ENCODE data around the gene PHLDB3.
"Not testable (repeated sequence)": the region's sequence is repeated elsewhere in the genome, so short reads cannot be mapped to it uniquely, and the experiment has no call there.

Gene PHLDB3

DNA sequence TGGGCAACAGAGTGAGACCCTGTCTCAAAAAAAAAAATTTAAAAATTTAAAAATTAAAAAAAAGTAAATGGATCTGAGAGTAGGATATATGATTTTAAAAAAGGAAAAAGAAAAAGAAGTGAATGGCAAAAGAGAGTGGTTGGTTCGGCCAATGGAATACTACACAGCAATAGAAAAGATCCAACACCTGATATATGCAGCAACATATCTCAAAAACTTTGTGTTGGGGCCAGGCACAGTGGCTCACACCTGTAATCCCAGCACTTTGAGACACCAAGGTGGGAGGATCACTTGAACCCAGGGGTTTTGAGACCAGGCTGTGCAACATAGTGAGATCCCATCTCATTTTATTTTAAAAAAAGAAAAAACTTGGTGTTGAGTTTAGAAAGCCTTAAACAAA lies 37.8 kb downstream of the PHLDB3 start:
- no peak for DNase-seq

DNA sequence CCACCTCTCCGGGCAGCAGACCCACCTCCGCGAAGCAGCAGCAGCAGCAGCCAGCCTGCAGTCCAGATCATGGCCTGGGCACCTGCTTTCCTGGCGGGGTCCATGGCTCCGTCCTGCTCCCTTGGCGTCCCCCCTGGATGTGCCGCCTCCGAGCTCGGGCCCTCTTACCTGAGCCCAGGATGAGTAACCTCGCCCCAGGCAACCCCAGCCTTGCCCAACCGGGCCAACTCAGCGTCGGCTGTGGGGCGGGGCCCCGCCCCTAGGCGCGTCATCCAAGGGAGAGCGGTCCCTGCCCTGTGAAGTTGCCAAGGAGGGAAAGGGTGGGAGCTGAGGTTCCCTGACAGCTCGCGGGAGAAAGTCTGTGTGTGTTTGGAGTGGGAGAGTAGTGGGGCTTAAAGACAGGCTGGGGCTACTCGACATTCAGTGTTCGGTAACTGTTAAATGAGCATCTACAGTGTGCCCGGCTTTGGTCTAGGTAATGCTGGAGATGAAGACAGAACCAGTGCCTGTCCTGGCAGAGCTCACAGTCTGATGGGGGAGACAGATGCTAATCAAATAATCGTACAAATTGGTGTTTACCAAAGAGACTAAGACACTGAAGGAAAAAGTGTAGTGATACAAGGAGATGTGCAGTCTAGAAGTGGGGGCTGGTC lies 39.0 kb downstream of the PHLDB3 start, which contains the start of gene LYPD3:
Gene LYPD3, minus strand, starts transcription at position 141 of the 653 bp plus-strand sequence. Its CDS starts 37 bp downstream, at position 104.
- DNase-seq = no peak

DNA sequence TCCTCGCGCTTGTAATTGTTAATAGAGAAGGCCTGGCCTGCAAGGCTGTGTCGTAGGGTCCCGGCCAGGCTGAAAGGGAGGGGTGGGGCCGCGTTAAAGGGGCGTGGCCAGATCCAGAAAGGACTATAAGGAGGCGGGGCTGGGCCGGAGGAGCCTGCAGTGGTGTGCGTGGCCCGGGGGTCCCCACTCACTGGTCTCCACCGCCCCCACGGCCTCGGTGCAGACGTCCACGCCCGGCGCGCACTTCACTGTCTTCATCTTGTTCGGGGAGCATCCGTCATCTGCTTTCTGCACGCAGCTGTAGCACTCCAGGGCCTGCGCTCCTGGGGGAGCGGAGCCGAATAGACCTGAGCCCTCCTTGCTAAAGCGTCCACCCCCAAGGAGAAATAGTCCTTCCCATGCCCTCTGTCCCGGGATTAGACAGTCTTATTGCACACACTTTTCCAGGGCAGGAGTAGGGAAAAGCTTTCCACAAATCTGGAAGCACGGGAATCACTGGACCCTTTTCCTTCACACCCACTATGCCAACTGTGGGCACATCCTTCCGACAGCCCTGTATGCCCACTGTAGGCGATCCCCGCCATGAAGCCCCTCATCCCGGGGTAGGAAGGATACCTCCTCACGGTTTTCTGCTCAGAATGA lies 40.3 kb downstream of the PHLDB3 start:
- DNase-seq = no peak

DNA sequence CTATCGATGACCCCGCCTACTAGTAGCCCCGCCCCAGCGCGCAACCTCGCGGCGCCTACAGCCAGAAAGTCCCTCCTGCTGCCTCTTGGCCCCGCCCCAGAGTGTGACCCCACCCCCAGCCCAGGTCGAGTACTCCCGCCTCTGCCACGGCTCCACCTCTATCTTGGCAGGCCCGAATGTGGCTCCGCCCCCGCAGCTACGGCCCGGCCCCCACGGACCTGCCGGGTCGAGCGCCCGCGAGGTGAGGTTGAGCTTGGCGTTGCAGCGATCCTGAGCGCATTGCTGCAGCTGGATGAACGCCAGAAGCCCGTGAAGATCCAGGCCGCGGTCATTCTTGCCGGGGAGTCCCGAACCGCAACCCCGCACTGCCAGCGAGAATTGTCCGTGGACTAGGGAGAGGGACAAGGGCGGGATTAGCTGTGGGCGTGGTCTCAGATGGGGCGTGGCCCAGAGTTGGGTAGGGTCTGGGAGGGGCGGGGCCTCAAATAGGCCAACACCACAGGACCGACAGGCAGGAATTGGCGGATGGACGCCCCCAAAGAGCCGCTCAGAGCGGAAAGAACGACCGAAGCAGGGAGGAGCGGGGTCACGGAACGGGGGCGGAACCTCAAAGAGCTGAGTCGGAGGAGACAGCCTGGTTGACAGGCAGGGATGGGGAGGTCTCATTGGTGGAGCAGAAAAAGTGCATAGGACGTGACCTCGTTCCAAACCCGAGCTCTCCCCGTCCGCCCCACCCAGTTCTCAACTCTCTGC lies 41.0 kb downstream of the PHLDB3 start:
- DNase-seq = peak; percentile 86 to 87

DNA sequence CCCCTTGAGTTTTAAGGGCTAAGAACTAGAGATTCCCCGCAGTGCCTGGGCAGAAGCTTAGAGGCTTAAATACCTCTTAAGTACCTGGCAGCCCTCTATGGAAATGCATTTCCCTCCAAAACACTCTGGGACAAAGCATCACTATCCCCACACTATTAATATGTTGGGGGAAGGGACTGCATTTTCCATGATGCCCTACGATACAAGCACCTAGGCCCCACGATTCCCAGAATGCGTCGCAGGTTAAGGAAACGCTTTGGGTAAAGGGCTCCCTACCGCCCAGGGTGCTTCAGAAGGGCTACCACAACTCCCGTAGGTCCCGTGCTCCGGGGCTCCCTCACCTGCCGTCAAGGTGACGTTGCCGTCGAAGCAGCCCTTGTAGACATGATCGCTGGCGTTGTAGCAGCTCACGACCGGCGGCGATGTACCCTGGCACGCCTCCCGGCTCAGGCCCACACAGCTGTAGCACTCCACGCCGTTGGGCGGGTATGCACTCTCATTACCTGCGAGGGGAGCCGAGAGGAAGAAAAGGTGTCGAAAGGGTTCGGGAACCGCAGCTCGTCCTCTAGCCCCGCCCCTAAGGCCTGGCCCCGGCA lies 41.7 kb downstream of the PHLDB3 start:
- DNase-seq = no peak

DNA sequence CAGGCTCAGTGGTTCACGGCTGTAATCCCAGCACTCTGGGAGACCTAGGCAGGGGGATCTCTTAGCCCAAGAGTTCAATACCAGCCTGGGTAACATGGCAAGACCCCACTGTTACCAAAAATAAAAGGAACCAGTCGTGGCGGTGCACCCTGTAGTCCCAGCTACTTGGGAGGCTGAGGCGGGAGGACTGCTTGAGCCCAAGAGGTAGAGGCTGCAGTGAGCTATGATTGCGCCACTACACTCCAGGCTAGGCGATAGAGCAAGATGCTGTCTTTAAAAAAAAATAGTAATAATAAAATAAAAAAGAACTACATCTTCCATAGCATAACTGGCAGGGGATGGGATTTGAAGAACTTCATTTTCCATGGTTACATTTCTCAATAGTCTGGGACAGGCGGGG lies 42.2 kb downstream of the PHLDB3 start:
- DNase-seq = no peak

DNA sequence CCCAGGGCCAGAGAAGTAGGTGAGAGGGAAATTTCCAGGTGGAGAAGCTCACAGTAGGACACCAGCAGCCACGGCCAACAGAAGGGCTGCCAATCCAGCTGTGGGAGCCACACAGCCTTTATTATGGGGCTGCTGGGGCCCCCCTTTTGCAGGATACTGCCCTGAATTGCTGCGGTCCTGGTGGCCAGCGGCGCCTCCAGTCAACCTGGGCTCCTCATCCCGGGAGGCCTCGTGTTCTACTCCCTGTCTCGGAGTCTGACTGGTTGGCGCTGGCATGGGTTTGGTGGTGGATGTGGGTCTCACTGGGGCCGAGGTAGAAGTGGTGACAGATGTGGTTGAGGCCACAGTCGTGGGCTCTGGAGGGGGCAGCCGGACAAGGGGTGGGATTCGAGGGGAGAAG lies 43.2 kb downstream of the PHLDB3 start:
- no peak for DNase-seq

DNA sequence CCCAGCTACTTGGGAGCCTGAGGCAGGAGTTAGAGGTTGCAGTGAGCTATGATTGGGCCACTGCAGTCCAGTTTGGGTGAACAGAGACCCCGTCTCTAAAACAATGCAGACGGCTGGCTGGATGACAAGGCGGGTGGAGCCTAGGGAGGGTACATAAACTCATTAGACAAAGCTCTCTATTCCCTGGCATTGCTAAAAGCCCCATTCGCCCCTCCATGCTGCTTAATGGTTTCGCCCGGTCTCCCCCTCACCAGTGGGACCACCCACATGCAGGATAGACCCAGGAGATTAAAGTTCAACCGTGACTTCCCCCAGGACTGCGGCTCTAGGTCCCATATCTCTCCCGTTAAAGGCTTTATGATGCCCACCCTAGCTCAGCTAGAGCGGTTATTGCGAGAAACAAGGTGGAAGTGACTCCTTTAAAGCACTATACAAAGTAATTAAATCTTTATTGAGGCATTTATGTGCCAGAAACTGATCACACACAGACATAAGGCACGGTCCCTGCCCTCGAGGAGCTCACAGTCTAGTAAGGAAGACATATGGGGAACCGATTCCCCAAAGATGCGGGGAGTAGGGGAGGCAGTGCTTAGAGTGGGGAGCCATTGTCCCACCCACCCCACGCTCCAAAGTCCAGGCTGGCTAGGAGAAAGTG lies 44.1 kb downstream of the PHLDB3 start:
- DNase-seq = no peak

DNA sequence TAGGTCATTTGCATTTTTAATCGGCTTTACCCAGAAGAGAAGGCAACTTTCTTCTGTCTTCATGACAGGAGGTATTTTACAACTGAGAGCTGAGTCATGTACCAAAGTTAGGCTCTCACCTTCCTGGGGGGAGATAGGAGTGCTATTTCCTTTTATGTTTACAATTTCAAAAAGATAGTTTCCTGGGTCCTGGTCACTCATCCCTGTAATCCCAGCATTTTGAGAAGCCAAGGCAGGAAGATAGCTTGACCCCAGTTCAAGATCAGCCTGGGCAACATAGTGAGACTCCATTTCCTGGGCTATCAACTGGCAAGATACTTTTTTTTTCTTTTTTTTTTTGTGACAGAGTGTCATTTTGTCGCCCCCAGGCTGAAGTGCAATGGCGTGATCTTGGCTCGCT lies 46.7 kb downstream of the PHLDB3 start:
- DNase-seq = no peak

DNA sequence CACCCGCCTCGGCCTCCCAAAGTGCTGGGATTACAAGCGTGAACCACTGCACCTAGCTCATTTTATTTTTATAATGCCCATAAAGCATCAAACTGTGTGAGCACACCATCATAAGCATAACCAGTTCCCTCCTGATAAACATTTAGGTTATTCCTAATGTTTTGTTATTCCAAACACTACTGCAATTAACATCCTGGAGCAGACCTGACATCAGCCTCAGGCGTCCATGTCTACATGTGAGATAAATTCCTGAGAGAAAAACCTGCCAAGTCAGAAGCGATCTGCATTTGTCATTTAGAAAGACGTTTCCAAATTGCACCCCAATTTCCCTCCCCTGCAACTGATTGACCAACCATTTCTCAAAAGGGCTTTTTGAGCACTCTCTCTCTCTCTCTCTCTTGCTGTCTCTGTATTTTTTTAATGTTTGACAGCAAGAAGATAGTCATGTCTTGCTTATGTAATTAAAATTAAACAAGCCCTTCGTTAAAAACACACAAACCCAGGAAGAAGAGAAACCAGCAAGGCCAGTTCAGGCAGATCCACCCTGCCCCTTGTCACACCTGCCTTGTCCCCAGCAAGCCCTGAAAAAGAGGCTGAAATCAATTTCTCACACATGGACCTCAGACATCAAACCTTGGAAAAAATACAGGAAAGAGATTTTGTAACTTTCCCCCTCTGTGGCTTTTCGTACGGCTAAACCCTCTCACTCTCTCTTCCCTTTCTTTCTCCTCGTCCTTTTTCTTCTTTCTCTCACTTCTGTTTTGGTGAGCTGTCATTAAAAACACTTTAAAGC lies 49.0 kb downstream of the PHLDB3 start:
- DNase-seq = peak in 1 of 2 experiments; percentile 10

DNA sequence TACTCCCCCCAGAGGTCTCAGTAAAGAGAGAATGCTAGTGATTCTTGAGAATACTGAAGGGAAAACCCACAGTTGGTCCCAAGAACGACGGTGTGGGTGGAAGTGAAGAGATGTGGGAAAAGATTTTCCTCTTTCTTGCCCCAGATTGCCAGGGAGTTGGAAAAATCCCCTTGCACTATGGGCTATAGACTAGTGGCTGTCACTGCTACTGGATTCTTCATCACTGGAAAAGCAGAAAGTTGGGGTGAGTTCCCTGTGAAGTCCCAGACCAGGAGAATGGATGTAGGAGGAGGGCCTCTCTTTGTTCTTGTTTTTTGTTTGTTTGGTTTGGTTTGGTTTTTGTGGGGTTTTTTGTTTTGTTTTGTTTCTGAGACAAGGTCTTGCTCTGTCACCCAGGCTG lies 50.5 kb downstream of the PHLDB3 start:
- DNase-seq = no peak

DNA sequence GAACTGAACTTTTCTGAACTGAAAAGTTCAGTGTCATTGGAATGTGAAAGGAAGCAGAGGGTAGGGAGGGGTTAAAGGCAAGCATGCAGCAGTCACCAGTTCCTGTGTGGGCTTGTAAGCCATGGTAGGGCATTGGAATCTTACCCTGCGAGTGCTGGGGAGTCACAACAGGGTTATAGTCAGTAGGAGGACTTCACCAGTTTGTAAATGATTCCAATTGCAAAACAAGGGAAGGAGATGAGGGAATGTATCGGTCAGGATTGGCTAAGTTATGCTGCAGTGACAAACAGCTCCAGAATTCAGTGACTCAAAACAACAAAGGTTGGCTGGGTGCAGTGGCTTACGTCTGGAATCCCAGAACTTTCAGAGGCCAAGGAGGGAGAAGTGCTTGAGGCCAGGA lies 52.0 kb downstream of the PHLDB3 start:
- DNase-seq = no peak

DNA sequence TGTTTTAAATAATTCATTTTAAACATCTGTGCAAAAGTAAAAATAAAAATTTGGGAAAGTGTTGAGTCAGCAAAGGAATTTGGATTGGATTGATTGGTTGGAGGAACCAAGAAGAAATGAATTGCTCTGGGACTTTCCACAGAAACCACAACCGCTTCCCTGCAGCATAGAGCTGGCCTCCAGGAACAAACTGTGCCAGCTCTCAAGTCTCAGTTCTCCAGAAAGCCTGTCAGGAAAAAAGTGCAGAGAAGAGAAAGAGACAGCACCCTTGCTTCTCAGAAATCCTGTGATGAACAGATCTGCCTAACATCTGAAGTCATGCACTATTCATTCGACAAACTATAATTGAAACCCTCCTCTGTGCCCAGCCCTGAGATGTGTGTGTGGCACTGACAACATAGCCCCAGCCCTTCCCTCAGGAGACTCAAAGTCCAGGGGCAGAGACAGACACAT lies 54.0 kb downstream of the PHLDB3 start:
- DNase-seq = no peak

DNA sequence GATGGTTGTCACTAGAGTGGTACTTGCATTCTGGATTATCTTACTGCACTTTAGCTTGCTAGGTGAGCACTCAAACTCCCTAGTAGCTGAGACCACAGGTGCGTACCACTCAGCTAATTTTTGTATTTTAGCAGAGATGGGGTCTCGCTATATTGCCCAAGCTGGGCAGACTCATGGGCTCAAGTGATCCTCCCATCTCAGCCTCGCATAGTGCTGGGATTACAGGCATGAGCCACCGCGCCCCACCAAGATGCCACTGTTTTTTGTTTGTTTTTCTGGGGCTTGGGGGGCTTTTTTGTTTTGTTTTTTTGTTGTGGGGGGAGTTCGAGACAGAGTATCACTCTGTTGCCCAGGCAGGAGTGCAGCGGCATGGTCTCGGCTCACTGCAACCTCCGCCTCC lies 56.9 kb downstream of the PHLDB3 start:
- DNase-seq = no peak

DNA sequence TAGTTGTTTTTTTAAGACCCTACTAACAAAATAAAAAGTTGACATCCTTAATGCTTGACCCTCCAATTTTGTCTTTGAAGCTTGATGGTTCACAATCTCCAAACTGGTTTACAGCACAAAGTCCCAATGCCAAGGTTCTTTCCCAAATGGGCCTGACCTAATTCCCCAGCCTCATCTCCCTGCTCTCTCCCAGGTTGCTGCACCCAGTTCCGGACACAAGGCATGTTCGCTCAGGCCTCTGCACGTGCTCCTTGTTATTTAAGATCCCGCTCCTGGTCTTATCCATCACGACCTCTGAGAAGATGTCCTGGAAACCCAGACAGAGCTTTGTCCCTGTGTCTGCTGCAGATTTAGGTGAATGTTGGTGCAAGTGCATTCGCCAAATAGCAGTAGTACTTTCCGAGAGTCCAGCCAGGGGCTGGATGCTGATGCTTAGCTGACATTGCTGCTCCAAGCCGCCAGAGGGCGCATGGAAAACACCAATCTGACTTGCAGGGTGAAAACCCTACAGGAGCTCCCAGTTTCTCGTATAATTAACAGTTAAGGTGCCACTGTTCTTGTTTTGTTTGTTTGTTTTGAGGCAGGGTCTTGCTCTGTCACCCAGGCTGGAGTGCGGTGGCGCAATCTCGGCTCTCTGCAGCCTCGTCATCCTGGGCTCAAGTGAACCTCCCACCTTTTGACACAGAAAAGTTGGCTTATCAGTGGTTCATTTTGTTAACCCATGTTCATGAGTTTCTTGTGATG lies 57.6 kb downstream of the PHLDB3 start:
- peak; percentile 60 to 64 for DNase-seq

DNA sequence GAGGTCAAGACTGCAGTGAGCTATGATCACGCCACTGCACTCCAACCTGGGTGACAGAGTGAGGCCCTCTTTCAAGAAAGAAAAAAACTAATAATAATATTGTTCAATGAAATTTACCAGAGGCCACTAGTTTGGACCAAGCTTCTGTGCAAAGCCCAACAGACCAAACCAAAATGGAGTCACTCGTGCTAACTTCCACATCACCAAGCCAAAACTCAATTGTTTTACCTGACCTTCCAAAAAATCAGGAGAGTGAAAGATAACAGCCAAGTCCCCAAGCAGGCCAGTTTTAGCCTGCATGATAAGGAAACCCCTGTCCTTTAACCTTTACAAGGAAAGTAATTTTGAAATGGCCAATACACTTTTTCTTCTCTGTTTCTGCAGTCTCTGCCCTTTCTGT lies 59.1 kb downstream of the PHLDB3 start:
- DNase-seq = no peak

DNA sequence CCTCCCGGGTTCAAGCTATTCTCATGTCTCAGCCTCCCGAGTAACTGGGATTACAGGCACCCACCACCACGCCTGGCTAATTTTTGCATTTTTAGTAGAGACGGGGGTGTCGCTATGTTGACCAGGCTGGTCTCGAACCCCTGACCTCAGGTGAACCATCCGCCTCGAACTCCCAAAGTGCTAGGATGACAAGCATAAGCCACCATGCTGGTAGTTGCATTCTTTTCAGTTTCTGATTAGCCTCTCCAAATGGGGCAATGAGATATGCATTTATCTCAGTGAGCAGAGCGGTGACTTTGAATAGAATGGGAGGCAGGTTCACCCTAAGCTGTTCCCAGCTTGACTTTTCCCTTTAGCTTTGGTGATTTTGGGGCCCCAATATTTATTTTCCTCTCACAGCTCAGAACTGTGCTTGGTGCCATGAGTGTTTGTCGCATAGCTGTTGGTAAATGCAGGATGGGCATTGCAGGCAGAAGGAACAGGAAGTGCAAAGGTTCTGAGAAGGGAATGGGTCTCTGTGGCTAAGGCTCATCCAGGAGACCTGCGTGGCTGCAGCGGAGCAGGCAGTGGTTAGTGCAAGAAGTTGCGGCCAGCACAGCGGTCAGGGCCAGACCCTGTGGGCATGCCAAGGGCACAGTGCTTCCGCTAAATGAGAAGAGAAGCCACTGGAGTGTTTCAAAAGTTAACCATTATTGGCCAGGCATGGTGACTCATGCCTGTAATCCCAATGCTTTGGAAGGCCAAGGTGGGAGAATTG lies 59.8 kb downstream of the PHLDB3 start:
- no peak for DNase-seq

DNA sequence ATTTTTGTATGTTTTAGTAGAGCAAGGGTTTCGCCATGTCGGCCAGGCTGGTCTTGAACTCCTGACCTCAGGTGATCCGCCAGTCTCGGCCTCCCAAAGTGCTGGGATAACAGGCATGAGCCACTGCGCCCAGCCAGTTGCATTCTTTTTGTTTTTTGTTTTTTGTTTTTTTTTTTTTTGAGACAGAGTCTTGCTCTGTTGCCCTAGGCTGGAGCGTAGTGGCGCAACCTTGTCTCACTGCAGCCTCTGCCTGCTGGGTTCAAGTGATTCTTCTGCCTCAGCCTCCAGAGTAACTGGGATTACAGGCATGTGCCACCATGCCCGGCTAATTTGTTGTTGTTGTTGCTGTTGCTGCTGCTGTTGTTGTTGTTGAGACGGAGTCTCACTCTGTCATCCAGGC lies 60.5 kb downstream of the PHLDB3 start:
- not testable (repeated sequence) for DNase-seq

DNA sequence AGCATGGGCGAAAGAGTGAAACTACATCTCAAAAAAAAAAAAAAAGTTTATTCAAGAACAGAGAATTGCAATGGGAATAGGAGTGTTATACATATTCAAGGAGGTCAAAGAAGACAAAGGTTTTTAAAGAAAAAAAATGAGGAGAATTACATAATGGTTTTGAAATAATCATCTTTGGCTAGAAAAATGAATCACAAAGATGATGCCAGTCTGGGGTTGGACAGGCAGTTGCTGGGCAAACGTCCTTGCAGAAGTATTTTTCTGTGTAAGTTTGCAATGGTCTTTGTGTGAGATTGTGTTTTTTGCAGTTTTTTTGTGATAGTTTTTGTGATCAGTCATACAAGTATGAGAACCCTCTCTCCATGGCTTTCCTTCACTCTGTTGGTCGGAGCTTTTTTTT lies 62.8 kb downstream of the PHLDB3 start:
- no peak for DNase-seq

DNA sequence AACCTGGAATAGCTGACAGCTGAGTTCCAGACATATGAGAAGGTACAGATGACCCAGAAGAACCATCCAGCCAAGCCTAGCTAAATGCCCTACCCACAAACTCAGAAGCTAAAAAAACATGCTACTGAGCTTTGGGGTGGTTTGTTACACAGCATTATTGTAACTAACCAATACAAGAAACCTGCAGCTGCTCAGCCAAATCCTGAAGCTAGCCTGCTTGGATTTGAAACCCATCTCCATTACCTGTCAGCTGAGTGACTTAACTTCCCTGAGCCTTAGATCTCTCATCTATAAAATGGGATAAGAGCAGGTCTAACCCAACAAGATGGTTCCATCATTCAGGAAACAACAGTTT lies 64.9 kb downstream of the PHLDB3 start:
- DNase-seq = no peak

Data from AML-193 (cell line).